ENCODE measurements around the gene SLC35F5. TPM values are rescaled to one million over a fixed set of nuclear protein-coding genes. Genes with fewer than 3 reads are reported as not detected.

The SLC35F5 gene
- polyA plus RNA-seq, 1 experiment = 52.4 TPM

DNA sequence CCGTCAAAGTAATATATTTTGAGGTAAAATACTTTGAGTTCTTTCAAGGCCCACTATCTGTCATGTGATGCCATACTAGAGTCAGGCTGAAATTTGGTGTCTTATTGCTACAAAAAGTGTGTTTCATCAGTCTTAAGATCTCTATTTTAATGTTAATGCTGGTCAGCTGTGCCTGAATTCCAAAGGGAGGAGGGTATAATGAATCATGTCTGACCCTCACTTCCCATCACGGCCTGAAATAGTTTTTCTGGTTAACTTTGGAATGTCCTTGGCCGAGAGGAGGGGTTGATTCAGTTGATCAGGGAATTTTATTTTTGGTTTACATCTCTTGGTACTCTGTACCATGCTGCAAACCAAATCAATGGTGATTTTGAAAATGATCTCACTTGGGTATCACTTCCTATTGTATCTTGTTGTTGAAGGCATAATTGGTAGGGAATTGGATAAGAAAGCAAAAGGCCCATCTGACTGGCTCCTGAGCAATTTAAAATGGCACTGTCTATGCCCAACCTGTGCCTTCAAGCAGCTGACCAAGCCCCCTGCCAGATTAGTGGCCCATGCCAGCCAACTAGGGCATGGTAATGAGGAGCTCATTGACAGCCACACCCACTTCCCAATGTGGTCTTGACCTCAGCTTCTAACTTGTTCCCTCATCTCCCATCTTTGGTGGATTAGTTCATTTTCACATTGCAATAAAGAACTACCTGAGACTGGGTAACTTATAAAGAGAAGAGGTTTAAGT lies 6.1 kb upstream of the SLC35F5 start:
- peak; percentile 75 for DNase-seq (ENCODE audit: low read depth)
- no peaks in the 10 kb centered on the region for H3K36me3 ChIP-seq (ENCODE audit: control insufficient read depth, insufficient read depth, low read length)
- H3K4me3 ChIP-seq (ENCODE audit: low read depth, low read length) = no peak overlapping the region
- POLR2A ChIA-PET = no interaction called here
- H3K27me3 ChIP-seq (ENCODE audit: control insufficient read depth, insufficient read depth, low read length) = no peaks in the 10 kb centered on the region
- TF ChIP-seq, protein P1, sequence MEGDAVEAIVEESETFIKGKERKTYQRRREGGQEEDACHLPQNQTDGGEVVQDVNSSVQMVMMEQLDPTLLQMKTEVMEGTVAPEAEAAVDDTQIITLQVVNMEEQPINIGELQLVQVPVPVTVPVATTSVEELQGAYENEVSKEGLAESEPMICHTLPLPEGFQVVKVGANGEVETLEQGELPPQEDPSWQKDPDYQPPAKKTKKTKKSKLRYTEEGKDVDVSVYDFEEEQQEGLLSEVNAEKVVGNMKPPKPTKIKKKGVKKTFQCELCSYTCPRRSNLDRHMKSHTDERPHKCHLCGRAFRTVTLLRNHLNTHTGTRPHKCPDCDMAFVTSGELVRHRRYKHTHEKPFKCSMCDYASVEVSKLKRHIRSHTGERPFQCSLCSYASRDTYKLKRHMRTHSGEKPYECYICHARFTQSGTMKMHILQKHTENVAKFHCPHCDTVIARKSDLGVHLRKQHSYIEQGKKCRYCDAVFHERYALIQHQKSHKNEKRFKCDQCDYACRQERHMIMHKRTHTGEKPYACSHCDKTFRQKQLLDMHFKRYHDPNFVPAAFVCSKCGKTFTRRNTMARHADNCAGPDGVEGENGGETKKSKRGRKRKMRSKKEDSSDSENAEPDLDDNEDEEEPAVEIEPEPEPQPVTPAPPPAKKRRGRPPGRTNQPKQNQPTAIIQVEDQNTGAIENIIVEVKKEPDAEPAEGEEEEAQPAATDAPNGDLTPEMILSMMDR (IDR thresholded peaks at IDR 0.05; ENCODE audit: insufficient read depth, low read depth, low read length) = no peak
- CTCF ChIA-PET = no interaction called here

DNA sequence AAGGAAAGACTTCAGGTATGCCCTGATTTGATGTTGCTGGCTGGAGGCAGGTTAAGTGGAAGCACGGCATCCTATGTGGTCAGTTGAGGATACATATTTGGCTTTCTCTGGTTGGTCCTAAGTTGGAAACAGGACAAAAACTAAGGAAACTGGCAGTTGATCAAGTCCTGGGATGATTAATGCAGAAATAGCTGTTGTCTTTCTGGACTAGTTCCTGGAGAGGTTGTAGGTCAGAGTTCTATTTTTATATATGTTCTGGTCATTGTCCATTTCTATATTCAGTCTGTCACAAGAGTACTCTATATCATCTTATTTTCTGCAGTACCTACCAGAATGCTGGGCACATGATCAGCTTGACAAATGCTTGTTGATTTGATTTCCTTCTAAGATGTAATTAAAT lies 4.0 kb upstream of the SLC35F5 start:
- Histone ChIP-seq H3K27me3 (ENCODE audit: control insufficient read depth, insufficient read depth, low read length) (no peaks in the 10 kb centered on the region), H3K36me3 (ENCODE audit: control insufficient read depth, insufficient read depth, low read length) (no peaks in the 10 kb centered on the region), H3K4me3 (ENCODE audit: low read depth, low read length) (no peak overlapping the region)
- POLR2A ChIA-PET = no interaction called here
- CTCF ChIA-PET = interaction anchor here (1.0 kb wide), 1 partner anchor 8 kb away, joined by 3 read pairs; no protein-coding TSS in a partner anchor
- peak; percentile 16 for DNase-seq (ENCODE audit: low read depth)
- TF ChIP-seq, protein P1 (IDR thresholded peaks at IDR 0.05; ENCODE audit: insufficient read depth, low read depth, low read length) = no peak

DNA sequence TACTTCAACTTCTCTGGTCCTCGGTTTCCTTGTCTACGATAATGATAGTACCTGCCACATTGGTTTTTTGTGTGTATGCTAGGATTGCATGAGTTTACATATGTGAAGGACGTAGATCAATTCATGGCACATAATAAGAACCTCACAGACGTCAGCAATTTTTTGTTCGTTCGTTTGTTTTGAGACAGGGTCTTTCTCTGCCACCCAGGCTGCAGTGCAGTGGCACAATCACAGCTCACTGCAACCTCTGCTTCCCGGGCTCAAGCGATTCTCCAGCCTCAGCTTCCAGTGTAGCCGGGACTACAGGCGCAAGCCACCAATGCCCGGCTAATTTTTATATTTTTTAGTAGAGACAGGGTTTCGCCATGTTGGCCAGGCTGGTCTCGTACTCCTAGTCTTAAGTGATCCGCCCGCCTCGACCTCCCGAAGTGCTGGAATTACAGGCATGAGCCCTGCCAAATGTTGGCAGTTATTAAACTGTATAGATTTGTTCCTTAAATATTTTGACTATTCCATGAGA lies 756 bp upstream of the SLC35F5 start:
- H3K4me3 ChIP-seq (ENCODE audit: low read depth, low read length) = peak overlapping the region; percentile 97
- POLR2A ChIA-PET = interaction anchor here (0.8 to 1.7 kb wide), 3 partner anchors 28 to 140 kb away, joined by 3 to 9 read pairs (median 3); partner anchors contain the start of gene ACTR3
- H3K36me3 ChIP-seq (ENCODE audit: control insufficient read depth, insufficient read depth, low read length) = no peaks in the 10 kb centered on the region
- TF ChIP-seq, protein P1 (IDR thresholded peaks at IDR 0.05; ENCODE audit: insufficient read depth, low read depth, low read length) = no peak
- no peak for DNase-seq (ENCODE audit: low read depth)
- no peaks in the 10 kb centered on the region for H3K27me3 ChIP-seq (ENCODE audit: control insufficient read depth, insufficient read depth, low read length)
- CTCF ChIA-PET = interaction anchor here (0.8 to 1.5 kb wide), 3 partner anchors 60 to 153 kb away, joined by 3 to 6 read pairs (median 3); no protein-coding TSS in a partner anchor

DNA sequence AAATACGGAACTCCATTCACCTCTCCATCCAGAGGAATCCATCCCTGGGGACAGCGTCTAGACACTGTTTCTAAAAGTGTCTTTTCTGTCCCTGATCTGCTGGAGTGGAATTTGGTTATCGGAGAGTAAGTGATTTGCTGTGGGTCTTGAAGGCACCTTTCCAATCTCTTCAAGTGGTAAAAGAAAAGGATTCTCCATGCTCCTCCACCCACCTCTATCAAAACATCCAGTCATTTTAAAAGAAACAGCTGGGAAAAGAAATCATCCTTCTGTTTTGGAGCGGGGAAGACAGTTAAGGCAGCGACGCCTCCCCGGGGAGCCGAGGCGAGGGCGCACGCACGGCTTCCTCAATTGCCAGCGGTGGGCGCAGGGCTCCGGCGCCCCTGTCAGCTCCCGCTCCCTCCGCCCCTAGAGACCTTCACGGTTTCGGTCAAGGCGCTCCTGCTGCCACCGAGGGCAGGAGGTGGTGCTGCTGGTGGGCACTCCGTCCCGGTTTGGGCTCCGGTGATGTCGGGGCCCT lies 547 bp downstream of the SLC35F5 start:
- Histone ChIP-seq H3K36me3 (ENCODE audit: control insufficient read depth, insufficient read depth, low read length) (no peaks in the 10 kb centered on the region; the same call in 1 of the 2 replicates), H3K27me3 (ENCODE audit: control insufficient read depth, insufficient read depth, low read length) (no peaks in the 10 kb centered on the region), H3K4me3 (ENCODE audit: low read depth, low read length) (peak overlapping the region; percentile 97)
- DNase-seq (ENCODE audit: low read depth) = no peak
- POLR2A ChIA-PET = interaction anchor here (1.0 to 1.7 kb wide), 2 partner anchors 134 to 138 kb away, joined by 3 to 9 read pairs; partner anchors contain the start of gene ACTR3
- CTCF ChIA-PET = interaction anchor here (0.6 to 1.5 kb wide), 4 partner anchors 12 to 152 kb away, joined by 3 to 6 read pairs (median 4); no protein-coding TSS in a partner anchor
- TF ChIP-seq, protein P1 (IDR thresholded peaks at IDR 0.05; ENCODE audit: insufficient read depth, low read depth, low read length) = no peak

Data from BJ (cell line).